Activated naive CD4-positive, alpha-beta T cell (primary cell): ENCODE data around the gene CHAD.
"Not testable (repeated sequence)": the region's sequence is repeated elsewhere in the genome, so short reads cannot be mapped to it uniquely, and the experiment has no call there.

Experiments
- DNase-seq, 4 experiments: peaks; one replicate each; lab custom pipeline; 2025; lab: John Stamatoyannopoulos, UW

Gene CHAD

DNA sequence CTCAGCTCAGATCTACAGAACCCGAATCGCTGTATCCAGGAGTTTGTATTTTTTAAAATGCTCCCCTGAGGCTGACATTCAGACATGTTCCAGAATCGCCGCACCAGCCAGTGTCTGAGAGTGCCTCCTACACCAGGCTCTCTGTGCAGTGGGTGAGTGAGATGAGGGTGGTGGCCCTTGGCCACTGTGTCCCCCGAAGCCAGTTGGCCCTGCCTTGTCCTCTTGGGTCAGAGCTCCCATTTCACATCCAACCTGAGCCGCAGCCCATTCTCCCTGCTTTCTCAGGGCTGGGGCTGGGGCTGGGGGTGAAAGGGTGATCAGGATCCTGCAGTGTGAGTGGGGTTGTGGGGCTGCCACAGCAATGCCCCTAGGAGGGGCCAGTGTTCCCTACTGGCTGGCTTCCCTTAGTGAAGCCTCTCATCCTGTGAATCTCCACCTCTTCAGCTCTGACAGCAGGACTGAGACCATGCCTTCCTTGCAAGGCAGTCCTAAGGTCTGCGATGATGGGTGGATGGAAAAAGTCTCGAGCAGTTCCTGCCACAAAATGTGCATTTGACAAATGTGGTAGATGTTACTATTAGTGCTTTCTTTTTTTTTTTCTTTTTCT, 26.6 kb upstream of the CHAD start:
- DNase-seq: no peak

DNA sequence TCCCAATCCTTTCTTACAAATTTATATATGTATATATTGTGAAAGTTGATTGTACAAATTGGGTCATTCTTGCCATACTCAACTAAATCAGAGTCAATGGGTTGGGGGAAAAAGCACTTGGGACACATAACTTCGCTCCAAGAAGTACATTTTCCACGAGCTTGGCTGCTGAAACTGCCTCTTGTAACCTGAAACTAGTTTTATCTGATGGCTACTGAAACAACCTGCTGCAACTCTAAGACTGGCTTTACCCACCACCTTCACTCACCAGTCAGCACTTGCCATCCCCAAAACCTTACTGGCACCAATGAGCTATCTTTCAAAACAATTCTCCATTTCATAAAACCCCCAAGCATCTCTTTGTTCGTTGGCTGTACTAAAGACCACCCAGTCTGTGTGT, 25.1 kb upstream of the CHAD start:
- DNase-seq: no peak

- no peak for DNase-seq
Observed at GRCh38 chr17:50492214-50492613, 23.5 kb upstream of the CHAD start.

DNA sequence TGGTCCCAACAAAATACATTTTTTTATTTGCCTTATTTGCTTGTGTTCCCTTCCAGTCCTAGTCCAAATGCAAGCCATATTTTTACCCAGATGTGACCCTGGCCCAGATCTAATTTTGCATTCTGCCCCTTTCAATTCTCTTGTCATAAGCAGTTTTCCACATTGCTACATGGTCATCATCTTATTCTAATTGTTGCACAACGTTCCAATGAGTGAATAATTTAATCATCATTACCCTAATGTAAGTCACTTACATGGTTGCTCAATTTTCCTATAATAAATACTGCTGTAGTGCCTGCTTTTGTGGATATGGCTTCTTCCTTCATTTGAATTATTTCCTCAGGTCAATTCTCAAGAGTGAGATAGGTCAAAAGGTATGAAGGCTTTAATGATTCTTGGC, 22.8 kb upstream of the CHAD start:
- DNase-seq: no peak

GRCh38 chr17:50488880-50489279, 20.2 kb upstream of the CHAD start:
- no peak for DNase-seq

GRCh38 chr17:50487213-50488096, 18.8 kb upstream of the CHAD start:
- DNase-seq: no peak

- no peak for DNase-seq
Observed at GRCh38 chr17:50484386-50485155, 15.9 kb upstream of the CHAD start.

GRCh38 chr17:50483266-50483665, 14.6 kb upstream of the CHAD start:
- DNase-seq: no peak

DNA sequence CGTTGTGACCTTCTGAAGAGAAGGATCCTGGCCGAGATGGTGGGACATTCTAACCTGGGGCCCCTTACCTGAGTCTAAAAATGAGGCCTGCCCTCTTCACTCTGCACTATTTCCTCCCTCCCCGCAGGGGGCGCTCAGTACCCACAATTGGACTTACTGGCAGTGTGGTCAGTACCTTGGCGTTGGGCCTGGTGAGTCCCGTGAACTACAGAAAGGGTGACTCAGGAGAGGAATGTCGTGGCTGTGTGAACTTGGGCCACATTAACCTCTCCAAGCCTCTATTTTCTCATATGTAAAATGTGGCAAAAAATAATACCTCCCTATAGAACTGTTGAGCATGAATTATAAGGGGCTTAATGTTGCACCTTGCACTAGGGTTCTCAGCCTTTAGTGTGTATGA, 13.8 kb upstream of the CHAD start:
- DNase-seq: peak; percentile 14 to 43 (median 38)

DNA sequence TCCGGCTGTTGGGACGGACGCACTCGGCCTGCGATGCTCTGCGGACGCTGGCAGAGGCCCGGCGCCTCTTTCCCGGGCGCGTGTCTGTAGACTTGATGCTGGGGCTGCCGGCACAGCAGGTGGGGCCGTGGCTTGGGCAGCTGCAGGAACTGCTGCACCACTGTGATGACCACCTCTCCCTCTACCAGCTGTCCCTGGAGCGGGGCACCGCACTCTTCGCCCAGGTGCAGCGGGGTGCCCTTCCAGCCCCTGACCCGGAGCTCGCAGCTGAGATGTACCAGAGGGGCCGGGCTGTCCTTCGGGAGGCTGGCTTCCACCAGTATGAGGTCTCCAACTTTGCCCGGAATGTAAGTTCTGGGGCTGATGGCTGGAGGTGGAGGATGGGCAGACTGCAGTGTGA, 13.4 kb upstream of the CHAD start:
- DNase-seq: no peak

GRCh38 chr17:50481648-50482047, 13.0 kb upstream of the CHAD start:
- DNase-seq: no peak

DNA sequence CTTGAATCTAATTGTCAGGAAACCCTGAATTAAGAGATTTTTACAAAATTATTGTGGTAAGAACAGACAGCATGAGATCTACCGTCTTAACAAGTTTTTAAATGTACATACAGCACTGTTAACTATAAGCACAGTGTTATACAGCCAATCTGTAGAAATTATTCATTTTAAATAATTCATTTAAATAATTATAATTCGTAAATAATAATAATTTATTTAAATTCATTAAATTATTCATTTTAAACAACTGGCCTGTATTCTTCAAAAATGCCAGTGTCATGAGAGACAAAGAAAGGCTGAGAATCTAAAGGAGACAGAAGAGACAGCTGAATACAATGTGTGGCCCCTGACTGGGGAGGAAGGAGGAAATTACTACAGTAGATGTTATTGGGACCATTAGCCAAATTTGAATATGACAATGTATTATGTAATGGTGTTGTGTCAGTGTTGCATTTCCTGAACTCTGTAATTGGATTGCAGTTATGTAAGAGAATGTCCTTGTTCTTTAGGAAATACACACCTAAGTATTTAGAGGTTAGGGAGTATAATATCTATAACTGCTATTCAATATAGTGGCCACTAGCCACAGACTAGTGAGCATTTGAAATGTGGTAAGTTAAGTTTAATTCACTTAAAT, 12.3 kb upstream of the CHAD start:
- DNase-seq: no peak

GRCh38 chr17:50480142-50480764, 11.6 kb upstream of the CHAD start:
- DNase-seq: no peak

- DNase-seq: peak; percentile 29 to 57 (median 31)
Observed at GRCh38 chr17:50479522-50480141, 11.0 kb upstream of the CHAD start.

DNA sequence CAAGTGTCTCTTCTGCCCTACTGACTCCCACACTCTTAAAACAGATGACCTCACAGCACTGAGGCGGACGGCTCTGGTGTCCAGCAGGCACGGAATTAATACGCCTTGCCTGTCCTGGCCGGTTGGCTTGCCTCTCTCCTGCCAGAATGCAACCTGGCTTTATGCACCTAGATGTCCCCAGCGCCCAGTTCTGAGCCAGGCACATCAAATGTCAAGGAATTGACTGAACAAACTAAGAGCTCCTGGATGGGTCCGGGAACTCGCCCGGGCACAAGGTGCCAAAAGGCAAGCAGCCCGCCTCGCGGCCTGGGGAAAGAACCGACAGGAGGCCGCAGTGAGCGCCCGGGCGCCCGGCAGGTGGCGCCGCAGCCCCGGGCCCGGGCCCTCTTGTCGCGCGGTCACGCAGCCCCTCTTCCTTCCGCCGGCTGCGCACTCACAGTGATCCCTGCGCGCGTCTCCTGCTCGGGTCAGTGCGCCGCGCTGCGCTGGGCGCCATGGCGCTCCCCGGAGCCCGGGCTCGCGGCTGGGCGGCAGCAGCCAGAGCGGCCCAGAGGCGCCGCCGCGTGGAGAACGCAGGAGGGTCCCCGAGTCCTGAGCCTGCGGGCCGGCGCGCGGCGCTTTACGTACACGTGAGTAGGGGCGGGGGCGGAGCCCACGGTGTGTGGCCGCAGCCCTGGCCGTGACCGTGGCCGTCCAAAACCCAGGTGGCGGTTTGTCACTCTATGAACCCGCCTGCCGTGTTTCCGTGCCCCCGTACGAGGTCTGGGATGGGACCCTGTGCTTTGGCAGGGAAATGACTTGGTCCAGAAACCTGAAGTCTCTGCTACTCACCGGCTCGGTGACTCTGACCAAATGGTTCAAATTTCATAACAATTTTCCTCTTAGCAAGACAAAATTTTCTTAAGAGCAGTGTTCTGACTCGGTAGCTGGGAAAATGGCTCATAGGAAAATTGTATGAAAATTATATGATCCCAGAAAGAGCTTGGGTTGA, 10.0 kb upstream of the CHAD start, which contains the start of gene RSAD1:
RSAD1 (plus strand) TSS at position 470 of the 991 bp plus-strand sequence; CDS start at position 495, 25 bp downstream.
- peak; percentile 63 to 81 (median 70) for DNase-seq

- no peak for DNase-seq
Observed at GRCh38 chr17:50477976-50478375, 9.3 kb upstream of the CHAD start.

DNA sequence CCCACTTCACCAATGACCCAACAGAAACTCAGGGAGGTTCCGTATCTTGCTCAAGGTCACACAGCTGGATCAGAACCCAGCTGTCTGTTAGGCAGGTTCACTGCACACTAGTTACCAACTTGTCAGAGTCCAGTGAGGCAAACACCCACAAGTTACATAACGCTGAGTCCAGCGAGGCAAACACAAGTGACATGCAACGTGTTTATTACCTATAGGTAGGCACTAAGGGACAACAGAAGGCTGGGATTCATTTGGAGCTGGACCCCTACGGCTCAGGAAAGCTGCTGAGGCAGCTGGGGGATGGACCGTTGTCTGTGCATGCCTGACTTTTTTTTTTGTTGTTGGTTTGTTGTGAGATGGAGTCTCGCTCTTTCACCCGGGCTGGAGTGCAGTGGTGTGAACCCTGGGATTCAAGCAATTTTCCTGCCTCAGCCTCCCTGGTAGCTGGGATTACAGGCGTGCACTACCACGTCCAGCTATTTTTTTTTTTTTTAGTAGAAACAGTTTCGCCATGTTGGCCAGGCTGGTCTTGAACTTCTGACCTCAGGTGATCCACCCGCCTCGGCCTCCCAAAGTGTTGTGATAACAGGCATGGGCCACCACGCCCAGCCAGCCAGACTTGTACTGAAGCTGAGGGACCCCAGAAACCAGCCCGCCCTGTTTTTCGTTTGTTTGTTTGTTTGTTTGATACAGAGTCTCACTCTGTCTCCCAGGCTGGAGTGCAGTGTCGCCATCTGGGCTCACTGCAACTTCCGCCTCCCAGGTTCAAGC, 8.1 kb upstream of the CHAD start:
- DNase-seq: no peak

- not testable (repeated sequence) for DNase-seq
Observed at GRCh38 chr17:50475775-50476544, 7.3 kb upstream of the CHAD start.
